Fibroblast of lung (primary cell): ENCODE results near the gene MARVELD3. TPM values are rescaled to one million over a fixed set of nuclear protein-coding genes. Genes with fewer than 3 reads are reported as not detected.
A peak's percentile ranks its signal among the peaks of the same experiment; 100 is the strongest.

Experiments
- DNase-seq, 2 donors: peaks; one replicate each; pipeline versions ENCODE4 v3.0.0 to v3.0.0-alpha.2; 2010; ENCODE audit warnings: low read depth in 2 of 2
- H2AFZ ChIP-seq: 2 replicates; pipeline ENCODE4 v1.5.1; 2012; ENCODE audit warnings: low read length, control low read depth, inconsistent platforms
- H3K27ac ChIP-seq: 2 replicates; pipeline ENCODE4 v1.5.1; 2011; ENCODE audit warnings: low read length, control low read depth; ENCODE audit not compliant: insufficient read depth
- H3K27me3 ChIP-seq: 2 replicates; pipeline ENCODE4 v1.5.1; 2011; ENCODE audit warnings: mild to moderate bottlenecking, low read length; ENCODE audit not compliant: control insufficient read depth, insufficient read depth
- H3K36me3 ChIP-seq: 2 replicates; pipeline ENCODE4 v1.5.1; 2011; ENCODE audit warnings: low read length; ENCODE audit not compliant: control insufficient read depth, insufficient read depth
- H3K4me1 ChIP-seq: 2 replicates; pipeline ENCODE4 v1.5.1; 2011; ENCODE audit warnings: low read length; ENCODE audit not compliant: control insufficient read depth, insufficient read depth; ENCODE audit errors: extremely low read depth
- H3K4me2 ChIP-seq: 2 replicates; pipeline ENCODE4 v1.5.1; 2011; ENCODE audit warnings: low read length, control low read depth; ENCODE audit not compliant: insufficient read depth; ENCODE audit errors: extremely low read depth
- H3K4me3 ChIP-seq, 4 experiments: fragments of 200-600 bp in 1 of 4; sonication (generic) in 1 of 4; replicated peaks in 1 of 4; 2 replicates each; pipeline ENCODE4 v1.5.1; 2011 to 2016; ENCODE audit warnings: low read length in 4 of 4, low read depth in 3 of 4, mild to moderate bottlenecking in 3 of 4, control low read depth in 2 of 4, inconsistent platforms in 1 of 4, mixed read lengths in 1 of 4; ENCODE audit not compliant: insufficient read depth in 1 of 4; ENCODE audit errors: control extremely low read depth in 1 of 4
- H3K79me2 ChIP-seq: 2 replicates; pipeline ENCODE4 v1.5.1; 2012; ENCODE audit warnings: mild to moderate bottlenecking, low read length, inconsistent platforms; ENCODE audit not compliant: control insufficient read depth, insufficient read depth
- H3K9ac ChIP-seq: 2 replicates; pipeline ENCODE4 v1.5.1; 2011; ENCODE audit warnings: mild to moderate bottlenecking, low read length, control low read depth; ENCODE audit not compliant: insufficient read depth
- H3K9me3 ChIP-seq: 2 replicates; pipeline ENCODE4 v1.5.1; 2012; ENCODE audit warnings: low read depth, low read length; ENCODE audit not compliant: control insufficient read depth, insufficient read depth
- H4K20me1 ChIP-seq: 2 replicates; pipeline ENCODE4 v1.5.1; 2011; ENCODE audit warnings: low read length; ENCODE audit not compliant: control insufficient read depth, insufficient read depth; ENCODE audit errors: extremely low read depth
- CTCF ChIP-seq, 2 donors: IDR thresholded peaks in 1 of 2; conservative IDR thresholded peaks in 1 of 2; 1 replicate in 1 of 2; 2 replicates in 1 of 2; pipeline ENCODE4 v1.5.1; 2011 to 2012; ENCODE audit warnings: low read length in 2 of 2, control low read depth in 1 of 2, inconsistent platforms in 1 of 2, low read depth in 1 of 2, mild to moderate bottlenecking in 1 of 2
- EZH2 ChIP-seq: IDR thresholded peaks from 2 replicates; pipeline ENCODE4 v1.5.1; 2012; ENCODE audit warnings: low read length, control low read depth, mild to moderate bottlenecking; ENCODE audit errors: missing control alignments
- polyA plus RNA-seq, 2 donors: library from polyadenylated mRNA; depleted of rRNA in 1 of 2; stranded (reverse) in 1 of 2; unstranded in 1 of 2; fragments of >200 nt; gene quantifications; 2 replicates each; pipeline ENCODE4 v1.2.1, GENCODE V29; 2011 to 2012; ENCODE audit warnings: missing spikeins in 1 of 2
- total RNA-seq: library from RNA; depleted of rRNA; stranded (reverse); fragments of >200 nt; gene quantifications from 2 replicates; pipeline ENCODE4 v1.2.1, GENCODE V29; 2014

MARVELD3 gene
- total and polyA plus RNA-seq, 2 donors (not counting 1 experiment from before 2014, with no cell fraction given) = not detected

- Histone ChIP-seq H3K27ac (no peak overlapping the region), H3K36me3 (no peaks in the 10 kb centered on the region), H2AFZ (no peak overlapping the region), H3K79me2 (no peaks in the 10 kb centered on the region), H3K27me3 (peaks cover 8% of the 10 kb centered on the region), H3K4me1 (no peaks in the 10 kb centered on the region), H3K4me3 (no peak overlapping the region), H4K20me1 (no peaks in the 10 kb centered on the region), H3K4me2 (no peak overlapping the region), H3K9me3 (no peaks in the 10 kb centered on the region), H3K9ac (no peak overlapping the region)
- no peak for DNase-seq
- no peak for TF ChIP-seq CTCF (conservative IDR thresholded peaks at IDR 0.05 in 1 of 2, IDR thresholded peaks at IDR 0.05 in 1 of 2; ENCODE audit: low read depth in 1 of 2, low read length in 2 of 2)
- TF ChIP-seq EZH2 = no peak
Measured at GRCh38 chr16:71631776-71632175, 5.8 kb downstream of the MARVELD3 start.

- H3K4me2 ChIP-seq = no peak overlapping the region
- no peaks in the 10 kb centered on the region for H3K4me1 ChIP-seq
- H3K27ac ChIP-seq = no peak overlapping the region
- H3K27me3 ChIP-seq = no peaks in the 10 kb centered on the region
- no peak overlapping the region for H3K4me3 ChIP-seq
- no peak overlapping the region for H2AFZ ChIP-seq
- H3K36me3 ChIP-seq = peaks cover 2% of the 10 kb centered on the region
- H3K79me2 ChIP-seq = no peaks in the 10 kb centered on the region
- TF ChIP-seq EZH2 (no peak), CTCF (conservative IDR thresholded peaks at IDR 0.05 in 1 of 2, IDR thresholded peaks at IDR 0.05 in 1 of 2; ENCODE audit: low read depth in 1 of 2, low read length in 2 of 2) (no peak)
- H3K9ac ChIP-seq = no peak overlapping the region
- no peak for DNase-seq
- no peaks in the 10 kb centered on the region for H4K20me1 ChIP-seq
- H3K9me3 ChIP-seq = no peaks in the 10 kb centered on the region
Measured at GRCh38 chr16:71635632-71636031, 9.6 kb downstream of the MARVELD3 start.

- TF ChIP-seq CTCF (conservative IDR thresholded peaks at IDR 0.05 in 1 of 2, IDR thresholded peaks at IDR 0.05 in 1 of 2; ENCODE audit: low read depth in 1 of 2, low read length in 2 of 2) (no peak), EZH2 (no peak)
- H3K4me1 ChIP-seq = no peaks in the 10 kb centered on the region
- H3K9ac ChIP-seq = no peak overlapping the region
- H3K36me3 ChIP-seq = peaks cover 2% of the 10 kb centered on the region
- no peak overlapping the region for H3K27ac ChIP-seq
- H3K79me2 ChIP-seq = no peaks in the 10 kb centered on the region
- no peak overlapping the region for H3K4me2 ChIP-seq
- H3K9me3 ChIP-seq = no peaks in the 10 kb centered on the region
- no peaks in the 10 kb centered on the region for H4K20me1 ChIP-seq
- DNase-seq = peak in 1 of 2 donors; percentile 87
- no peak overlapping the region for H2AFZ ChIP-seq
- H3K27me3 ChIP-seq = no peaks in the 10 kb centered on the region
- H3K4me3 ChIP-seq = no peak overlapping the region
Measured at GRCh38 chr16:71637398-71637797, 11.4 kb downstream of the MARVELD3 start.
